Lower leg skin (tissue), 3 donors: Measurements from ENCODE around the gene ADRB2.

Experiments used
- CTCF ChIP-seq, 3 donors: fragments of 450-650 bp; IDR thresholded peaks; one replicate each; pipeline ENCODE4 v1.5.1; 2016; ENCODE audit warnings: antibody characterized with exemption in 3 of 3, mild to moderate bottlenecking in 3 of 3, moderate library complexity in 2 of 3
- POLR2A ChIP-seq, 2 donors: fragments of 450-650 bp; IDR thresholded peaks; one replicate each; pipeline ENCODE4 v1.6.1; 2016 to 2017; ENCODE audit warnings: antibody characterized with exemption in 2 of 2, mild to moderate bottlenecking in 1 of 2, moderate library complexity in 1 of 2

GRCh38 chr5:148806520-148806931, 19.9 kb upstream of the ADRB2 start:
- TF ChIP-seq CTCF (IDR thresholded peaks at IDR 0.05) (no peak), POLR2A (IDR thresholded peaks at IDR 0.05) (no peak)
